ENCODE measurements around the gene INIP. TPM values are rescaled to one million over a fixed set of nuclear protein-coding genes. Genes with fewer than 3 reads are reported as not detected.

INIP gene
- total RNA-seq, 3 donors from 2014 or later (not counting 1 experiment from before 2014, with no cell fraction given), result 9.9 to 16.7 (median 16.4) TPM

GRCh38 chr9:112665347-112665746, 52.6 kb downstream of the INIP start:
- intact Hi-C loops (cut with micrococcal nuclease), result no loop called here
- H3K27me3 ChIP-seq (ENCODE audit: control insufficient read depth, insufficient read depth, low read length), result no peaks in the 10 kb centered on the region
- Mint-ChIP-seq H3K36me3 (no peaks in the 10 kb centered on the region), H3K9me3 (no peaks in the 10 kb centered on the region), H3K27ac (no peak overlapping the region), H3K4me1 (no peaks in the 10 kb centered on the region), H3K27me3 (ENCODE audit: low read depth in 2 of 2) (no peaks in the 10 kb centered on the region), H3K4me3 (no peak overlapping the region)
- 96% methylated on average over 2 of the region's 4 CpGs for WGBS (ENCODE audit: insufficient coverage)
- H3K4me3 ChIP-seq (ENCODE audit: low read length), result no peak overlapping the region
- DNase-seq, result peak in 1 of 2 donors; percentile 7
- H3K27ac ChIP-seq (ENCODE audit: low read length), result no peak overlapping the region
- no peaks in the 10 kb centered on the region for H3K4me1 ChIP-seq (ENCODE audit: control insufficient read depth, insufficient read depth, low read length)
- no peak for TF ChIP-seq CTCF (IDR thresholded peaks at IDR 0.05)
- no peaks in the 10 kb centered on the region for H3K9me3 ChIP-seq (ENCODE audit: control insufficient read depth, insufficient read depth, low read length)
- ATAC-seq, result no peak
- no peaks in the 10 kb centered on the region for H3K36me3 ChIP-seq (ENCODE audit: control insufficient read depth, insufficient read depth, low read length)

- no peak for TF ChIP-seq CTCF (IDR thresholded peaks at IDR 0.05)
- H3K9me3 Mint-ChIP-seq, result no peaks in the 10 kb centered on the region
- Histone ChIP-seq H3K36me3 (ENCODE audit: control insufficient read depth, insufficient read depth, low read length) (no peaks in the 10 kb centered on the region), H3K27me3 (ENCODE audit: control insufficient read depth, insufficient read depth, low read length) (no peaks in the 10 kb centered on the region), H3K4me1 (ENCODE audit: control insufficient read depth, insufficient read depth, low read length) (no peaks in the 10 kb centered on the region), H3K27ac (ENCODE audit: low read length) (no peak overlapping the region), H3K4me3 (ENCODE audit: low read length) (no peak overlapping the region), H3K9me3 (ENCODE audit: control insufficient read depth, insufficient read depth, low read length) (no peaks in the 10 kb centered on the region)
- H3K27ac Mint-ChIP-seq, result no peak overlapping the region
- H3K4me3 Mint-ChIP-seq, result no peak overlapping the region
- ATAC-seq (no peak), DNase-seq (no peak)
- H3K4me1 Mint-ChIP-seq, result no peaks in the 10 kb centered on the region
- intact Hi-C loops (cut with micrococcal nuclease), result no loop called here
- WGBS (ENCODE audit: insufficient coverage), result 82% methylated on average over 3 of the region's 3 CpGs
- H3K36me3 Mint-ChIP-seq, result no peaks in the 10 kb centered on the region
- H3K27me3 Mint-ChIP-seq (ENCODE audit: low read depth in 2 of 2), result no peaks in the 10 kb centered on the region
Measured at GRCh38 chr9:112664531-112664930, 53.4 kb downstream of the INIP start.

- H3K4me1 ChIP-seq (ENCODE audit: control insufficient read depth, insufficient read depth, low read length), result no peaks in the 10 kb centered on the region
- H3K4me1 Mint-ChIP-seq, result no peaks in the 10 kb centered on the region
- H3K4me3 ChIP-seq (ENCODE audit: low read length), result no peak overlapping the region
- H3K4me3 Mint-ChIP-seq, result no peak overlapping the region
- H3K27me3 ChIP-seq (ENCODE audit: control insufficient read depth, insufficient read depth, low read length), result no peaks in the 10 kb centered on the region
- H3K27ac Mint-ChIP-seq, result no peak overlapping the region
- H3K9me3 ChIP-seq (ENCODE audit: control insufficient read depth, insufficient read depth, low read length), result no peaks in the 10 kb centered on the region
- ATAC-seq (no peak), DNase-seq (no peak)
- no peak overlapping the region for H3K27ac ChIP-seq (ENCODE audit: low read length)
- H3K36me3 ChIP-seq (ENCODE audit: control insufficient read depth, insufficient read depth, low read length), result no peaks in the 10 kb centered on the region
- 95% methylated on average over 2 of the region's 5 CpGs for WGBS (ENCODE audit: insufficient coverage)
- no peaks in the 10 kb centered on the region for H3K27me3 Mint-ChIP-seq (ENCODE audit: low read depth in 2 of 2)
- intact Hi-C loops (cut with micrococcal nuclease), result no loop called here
- no peak for TF ChIP-seq CTCF (IDR thresholded peaks at IDR 0.05)
- H3K36me3 Mint-ChIP-seq, result no peaks in the 10 kb centered on the region
- H3K9me3 Mint-ChIP-seq, result no peaks in the 10 kb centered on the region
Measured at GRCh38 chr9:112663681-112664080, 54.2 kb downstream of the INIP start.

GRCh38 chr9:112659906-112660305, 58.0 kb downstream of the INIP start:
- Histone ChIP-seq H3K27me3 (ENCODE audit: control insufficient read depth, insufficient read depth, low read length) (no peaks in the 10 kb centered on the region), H3K9me3 (ENCODE audit: control insufficient read depth, insufficient read depth, low read length) (no peaks in the 10 kb centered on the region), H3K27ac (ENCODE audit: low read length) (no peak overlapping the region), H3K4me1 (ENCODE audit: control insufficient read depth, insufficient read depth, low read length) (no peaks in the 10 kb centered on the region), H3K36me3 (ENCODE audit: control insufficient read depth, insufficient read depth, low read length) (no peaks in the 10 kb centered on the region), H3K4me3 (ENCODE audit: low read length) (no peak overlapping the region)
- ATAC-seq (no peak), DNase-seq (no peak)
- Mint-ChIP-seq H3K27me3 (ENCODE audit: low read depth in 2 of 2) (no peaks in the 10 kb centered on the region), H3K36me3 (no peaks in the 10 kb centered on the region), H3K4me1 (no peaks in the 10 kb centered on the region), H3K9me3 (no peaks in the 10 kb centered on the region), H3K27ac (no peak overlapping the region), H3K4me3 (no peak overlapping the region)
- no peak for TF ChIP-seq CTCF (IDR thresholded peaks at IDR 0.05)
- intact Hi-C loops (cut with micrococcal nuclease), result no loop called here
- WGBS (ENCODE audit: insufficient coverage), result 95% methylated on average over 10 of the region's 12 CpGs
